IMR-90 (cell line): Measurements from ENCODE around the gene CADM4. TPM values are rescaled to one million over a fixed set of nuclear protein-coding genes. Genes with fewer than 3 reads are reported as not detected.

Experiments
- ATAC-seq: fragments of 200-7000 bp; cut with Tn5 transposase; 2 replicates; pipeline ENCODE4 v1.9.1; 2020; ENCODE audit warnings: low read depth, mild to moderate bottlenecking, moderate library complexity
- BruUV-seq: library from RNA; stranded (reverse); fragments of 400-500 nt; replicated peaks from 2 replicates; lab custom pipeline; 2021; lab: Mats Ljungman, UMichigan
- CTCF ChIA-PET: fragments of 300-600 bp; formaldehyde crosslinking; extraction: SDS; loops from one replicate; lab custom pipeline; 2021; ENCODE audit warnings: antibody characterized with exemption; lab: Yijun Ruan, JAX
- POLR2A ChIA-PET: fragments of 300-600 bp; sonication (Branson Sonifier 250); formaldehyde crosslinking; loops from one replicate; lab custom pipeline; 2022; ENCODE audit warnings: antibody characterized with exemption; ENCODE audit not compliant: unreplicated experiment; lab: Charles Lee
- DNase-seq: peaks from one replicate; pipeline ENCODE4 v3.0.0; 2013
- H2AFZ ChIP-seq: replicated peaks from 2 replicates; pipeline ENCODE3; 2013; ENCODE audit warnings: low read length, mild to moderate bottlenecking; ENCODE audit not compliant: poor library complexity
- H2AK5ac ChIP-seq: 2 replicates; pipeline ENCODE4 v1.6.1; 2013; ENCODE audit warnings: low read depth, low read length, inconsistent platforms
- H2AK9ac ChIP-seq: replicated peaks from 2 replicates; pipeline ENCODE3; 2013; ENCODE audit warnings: mild to moderate bottlenecking, low read depth, low read length, moderate library complexity; ENCODE audit not compliant: poor library complexity
- H2BK120ac ChIP-seq: 2 replicates; pipeline ENCODE4 v1.6.1; 2013; ENCODE audit warnings: low read depth, low read length, inconsistent platforms
- H2BK15ac ChIP-seq: 3 replicates; pipeline ENCODE4 v1.6.1; 2013; ENCODE audit warnings: low read depth, low read length, inconsistent platforms
- H2BK20ac ChIP-seq: 2 replicates; pipeline ENCODE4 v1.6.1; 2013; ENCODE audit warnings: low read depth, mild to moderate bottlenecking, inconsistent platforms, low read length, moderate library complexity
- H2BK5ac ChIP-seq: 2 replicates; pipeline ENCODE4 v1.6.1; 2013; ENCODE audit warnings: mild to moderate bottlenecking, low read depth, low read length, inconsistent platforms; ENCODE audit not compliant: poor library complexity, severe bottlenecking
- H3K14ac ChIP-seq: replicated peaks from 2 replicates; pipeline ENCODE4 v1.6.1; 2013; ENCODE audit warnings: low read depth, low read length, inconsistent platforms
- H3K18ac ChIP-seq: 2 replicates; pipeline ENCODE4 v1.6.1; 2013; ENCODE audit warnings: low read depth, low read length, control low read depth
- H3K23ac ChIP-seq: 2 replicates; pipeline ENCODE4 v1.6.1; 2013; ENCODE audit warnings: low read depth, low read length, inconsistent platforms
- H3K27ac ChIP-seq: 2 replicates; pipeline ENCODE4 v1.5.1; 2013; ENCODE audit warnings: mild to moderate bottlenecking, control low read depth, low read length; ENCODE audit not compliant: insufficient read depth
- H3K27me3 ChIP-seq: 2 replicates; pipeline ENCODE4 v1.6.1; 2013; ENCODE audit warnings: low read length; ENCODE audit not compliant: control insufficient read depth, insufficient read depth
- H3K36me3 ChIP-seq: 2 replicates; pipeline ENCODE4 v1.6.1; 2013; ENCODE audit warnings: low read length, mixed read lengths; ENCODE audit not compliant: control insufficient read depth, insufficient read depth
- H3K4ac ChIP-seq: 2 replicates; pipeline ENCODE4 v1.6.1; 2013; ENCODE audit warnings: low read depth, low read length, inconsistent platforms
- H3K4me1 ChIP-seq: 2 replicates; pipeline ENCODE4 v1.6.1; 2013; ENCODE audit warnings: low read length, mixed read lengths; ENCODE audit not compliant: control insufficient read depth, insufficient read depth
- H3K4me2 ChIP-seq: 2 replicates; pipeline ENCODE4 v1.6.1; 2013; ENCODE audit warnings: low read depth, mild to moderate bottlenecking, control low read depth, low read length, moderate library complexity
- H3K4me3 ChIP-seq: 2 replicates; pipeline ENCODE4 v1.5.1; 2013; ENCODE audit warnings: low read depth, mild to moderate bottlenecking, control low read depth, low read length, moderate library complexity; ENCODE audit not compliant: insufficient read depth
- H3K56ac ChIP-seq: 2 replicates; pipeline ENCODE4 v1.6.1; 2013; ENCODE audit warnings: low read length, inconsistent platforms; ENCODE audit not compliant: insufficient read depth; ENCODE audit errors: extremely low read depth
- H3K79me1 ChIP-seq, 2 experiments: 2 replicates each; pipeline ENCODE4 v1.6.1; 2013; ENCODE audit warnings: low read length in 2 of 2, inconsistent platforms in 1 of 2, low read depth in 1 of 2
- H3K9ac ChIP-seq: 2 replicates; pipeline ENCODE4 v1.6.1; 2013; ENCODE audit warnings: low read depth, low read length, control low read depth
- H3K9me1 ChIP-seq: 2 replicates; pipeline ENCODE4 v1.6.1; 2013; ENCODE audit warnings: low read length, inconsistent platforms; ENCODE audit not compliant: insufficient read depth
- H3K9me3 ChIP-seq: 2 replicates; pipeline ENCODE4 v1.6.1; 2013; ENCODE audit warnings: low read length; ENCODE audit not compliant: control insufficient read depth, insufficient read depth
- H4K20me1 ChIP-seq: 2 replicates; pipeline ENCODE4 v1.6.1; 2013; ENCODE audit warnings: low read length, inconsistent platforms; ENCODE audit not compliant: insufficient read depth
- H4K5ac ChIP-seq: 2 replicates; pipeline ENCODE4 v1.6.1; 2013; ENCODE audit warnings: mild to moderate bottlenecking, low read depth, low read length, control low read depth
- H4K8ac ChIP-seq, 2 experiments: 2 replicates each; pipeline ENCODE4 v1.6.1; 2013; ENCODE audit warnings: low read depth in 2 of 2, low read length in 2 of 2, control low read depth in 1 of 2, inconsistent platforms in 1 of 2
- H4K91ac ChIP-seq: 2 replicates; pipeline ENCODE4 v1.6.1; 2013; ENCODE audit warnings: low read depth, low read length, inconsistent platforms; ENCODE audit not compliant: insufficient read depth
- CHD1 ChIP-seq: IDR thresholded peaks from 2 replicates; pipeline ENCODE4 v1.6.1; 2012; ENCODE audit warnings: low read depth, low read length, improper control_type of control experiment
- CTCF ChIP-seq: conservative IDR thresholded peaks from 2 replicates; pipeline ENCODE4 v1.5.1; 2012; ENCODE audit warnings: mild to moderate bottlenecking, low read depth, low read length, improper control_type of control experiment
- MAFK ChIP-seq: IDR thresholded peaks from 2 replicates; pipeline ENCODE4 v1.6.1; 2012; ENCODE audit warnings: low read depth, low read length, improper control_type of control experiment
- MAZ ChIP-seq: IDR thresholded peaks from 2 replicates; pipeline ENCODE4 v1.6.1; 2012; ENCODE audit warnings: low read depth, mild to moderate bottlenecking, low read length, improper control_type of control experiment, moderate library complexity, borderline replicate concordance
- NFE2L2 ChIP-seq: fragments of 150-350 bp; IDR thresholded peaks from 2 replicates; pipeline ENCODE4 v1.6.1; 2016; ENCODE audit warnings: low read depth, mild to moderate bottlenecking, low read length
- POLR2A ChIP-seq: IDR thresholded peaks from 2 replicates; pipeline ENCODE4 v1.6.1; 2012; ENCODE audit warnings: mild to moderate bottlenecking, low read depth, low read length
- RAD21 ChIP-seq: IDR thresholded peaks from 2 replicates; pipeline ENCODE4 v1.6.1; 2012; ENCODE audit warnings: low read length, improper control_type of control experiment
- RCOR1 ChIP-seq: IDR thresholded peaks from 2 replicates; pipeline ENCODE4 v1.6.1; 2012; ENCODE audit warnings: mild to moderate bottlenecking, low read length, improper control_type of control experiment; ENCODE audit not compliant: insufficient replicate concordance
- SMC3 ChIP-seq: fragments of 150-350 bp; IDR thresholded peaks from 2 replicates; pipeline ENCODE4 v1.6.1; 2016; ENCODE audit warnings: low read depth, mild to moderate bottlenecking, antibody characterized with exemption, low read length, moderate library complexity
- WGBS, 2 experiments: methylation state at CpG; one replicate each; pipeline versions ENCODE4 v1.1.5 to v1.1.7; 2013; ENCODE audit warnings: missing lambda C conversion rate in 2 of 2; ENCODE audit not compliant: insufficient read length in 1 of 2; ENCODE audit errors: extremely low coverage in 2 of 2; 5-methylcytosine and 5-hydroxymethylcytosine counted together
- dilution Hi-C: fragments of 300-500 bp; cut with HindIII; formaldehyde crosslinking; loops from one replicate; pipeline ENCODE4 v1.14.3; 2018; ENCODE audit warnings: low sequenced_read_pairs; ENCODE audit not compliant: unreplicated experiment
- in situ Hi-C: fragments of 300-500 bp; cut with MboI; formaldehyde crosslinking; loops from 3 replicates; pipeline ENCODE4 v1.14.3; 2019; ENCODE audit warnings: low sequenced_read_pairs, inconsistent platforms, mixed read lengths
- intact Hi-C: fragments of 100-400 bp; cut with micrococcal nuclease; formaldehyde crosslinking; loops from 2 replicates; pipeline ENCODE4 v1.10.0; 2022
- polyA plus RNA-seq, 3 experiments: library from polyadenylated mRNA; depleted of rRNA; stranded (reverse); fragments of >200 nt; gene quantifications; 2 replicates each; pipeline ENCODE4 v1.2.3, GENCODE V29; 2012; ENCODE audit warnings: low replicate concordance in 1 of 3
- total RNA-seq: library from RNA; depleted of rRNA; stranded (reverse); fragments of >200 nt; gene quantifications from 2 replicates; pipeline ENCODE4 v1.2.3, GENCODE V29; 2012

CADM4 gene
- total and polyA plus RNA-seq, 2 of the 4 experiments (the other 2 are of a cell fraction), result 2.0 to 4.9 TPM

- Histone ChIP-seq H3K27me3 (no peaks in the 10 kb centered on the region), H2AK9ac (peak overlapping the region; percentile 58), H3K56ac (no peak overlapping the region), H3K23ac (no peak overlapping the region), H3K27ac (no peak overlapping the region), H3K4me3 (no peak overlapping the region), H3K9me3 (no peaks in the 10 kb centered on the region), H3K4me2 (no peak overlapping the region), H2AFZ (no peak overlapping the region), H4K8ac (no peak overlapping the region), H3K18ac (no peak overlapping the region), H4K91ac (no peak overlapping the region), H2BK120ac (no peak overlapping the region), H3K4ac (no peak overlapping the region), H2BK20ac (no peak overlapping the region), H3K14ac (no peak overlapping the region), H3K79me1 (peaks cover 10 to 27% of the 10 kb centered on the region in 2 experiments; a peak in 3 of 4 replicates), H4K20me1 (peaks cover under 1% of the 10 kb centered on the region), H2AK5ac (no peak overlapping the region), H3K9ac (no peak overlapping the region), H2BK5ac (no peak overlapping the region), H3K4me1 (no peaks in the 10 kb centered on the region), H4K5ac (no peak overlapping the region), H3K36me3 (peaks cover 11% of the 10 kb centered on the region), H3K9me1 (peaks cover 11% of the 10 kb centered on the region), H2BK15ac (no peak overlapping the region)
- no peak for DNase-seq
- no peak for TF ChIP-seq CTCF
- no peak for TF ChIP-seq CHD1
- TF ChIP-seq NFE2L2, result no peak
- no peak for TF ChIP-seq POLR2A
- TF ChIP-seq RAD21, result no peak
- no peak for TF ChIP-seq MAZ
- TF ChIP-seq MAFK, result no peak
- no peak for TF ChIP-seq SMC3
- TF ChIP-seq RCOR1, result no peak
- in situ Hi-C loops (no loop called here), intact Hi-C loops (no loop called here), dilution Hi-C loops (no loop called here)
- no CpG with 5 or more reads among the region's 1 CpG for WGBS, 2 experiments
- ATAC-seq, result no peak
- ChIA-PET POLR2A (interaction anchor here (0.6 kb wide), 1 partner anchor 20 kb away, joined by 3 read pairs; no protein-coding TSS in a partner anchor), CTCF (no interaction called here)
- no TSS peak for BruUV-seq
Observed at GRCh38 chr19:43584484-43584883, 55.2 kb downstream of the CADM4 start.
